Measurements from ENCODE around the gene INSYN2B.

Gene INSYN2B

DNA sequence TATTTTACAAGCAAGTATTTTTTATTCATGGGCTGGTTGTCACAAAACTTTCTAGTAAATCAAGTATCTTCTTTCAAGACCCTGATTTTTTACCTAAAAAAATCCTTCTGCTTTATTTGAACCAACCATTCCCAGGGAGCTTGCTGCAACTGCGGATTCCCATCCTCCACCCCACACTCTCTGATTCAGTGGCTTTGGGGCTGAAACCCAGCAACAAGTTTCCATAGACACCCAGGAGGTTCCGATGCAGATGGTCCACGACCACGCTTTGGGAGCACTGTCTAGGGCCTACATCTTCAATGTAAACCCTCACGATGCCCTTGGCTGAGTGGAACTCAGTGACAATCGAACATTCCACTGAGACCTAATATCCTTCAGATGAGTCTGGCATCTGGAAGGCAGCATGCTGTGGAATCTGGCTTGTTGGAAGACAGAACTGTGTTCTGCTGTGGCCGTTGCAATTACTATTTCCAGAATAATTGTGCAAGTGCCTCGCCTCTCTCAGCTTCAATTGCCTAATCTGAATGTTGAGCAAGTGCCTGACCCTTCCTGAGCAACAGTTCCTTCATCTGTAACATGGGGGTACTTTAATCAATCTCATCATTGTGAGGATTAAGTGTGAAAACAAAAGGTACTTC lies 105.1 kb downstream of the INSYN2B start:
- Histone ChIP-seq H3K27ac (ENCODE audit: low read length) (no peak overlapping the region), H3K9me3 (ENCODE audit: control insufficient read depth in 2 of 2, low read length in 2 of 2) (no peaks in the 10 kb centered on the region), H3K4me3 (ENCODE audit: low read length in 2 of 2) (no peak overlapping the region), H3K9ac (ENCODE audit: low read length in 2 of 2) (no peak overlapping the region), H3K27me3 (ENCODE audit: control insufficient read depth in 1 of 2, insufficient read depth in 2 of 2, low read length in 2 of 2) (no peaks in the 10 kb centered on the region), H3K4me1 (ENCODE audit: control insufficient read depth, insufficient read depth, low read length) (no peaks in the 10 kb centered on the region), H3K36me3 (ENCODE audit: control insufficient read depth in 2 of 2, insufficient read depth in 2 of 2, low read length in 2 of 2) (no peaks in the 10 kb centered on the region)

GRCh38 chr5:169874621-169875020 lies 105.7 kb downstream of the INSYN2B start:
- no peak overlapping the region for H3K9ac ChIP-seq (ENCODE audit: low read length in 2 of 2)
- no peak overlapping the region for H3K27ac ChIP-seq (ENCODE audit: low read length)
- H3K36me3 ChIP-seq (ENCODE audit: control insufficient read depth in 2 of 2, insufficient read depth in 2 of 2, low read length in 2 of 2), result no peaks in the 10 kb centered on the region
- no peaks in the 10 kb centered on the region for H3K4me1 ChIP-seq (ENCODE audit: control insufficient read depth, insufficient read depth, low read length)
- no peak overlapping the region for H3K4me3 ChIP-seq (ENCODE audit: low read length in 2 of 2)
- H3K9me3 ChIP-seq (ENCODE audit: control insufficient read depth in 2 of 2, low read length in 2 of 2), result no peaks in the 10 kb centered on the region
- no peaks in the 10 kb centered on the region for H3K27me3 ChIP-seq (ENCODE audit: control insufficient read depth in 1 of 2, insufficient read depth in 2 of 2, low read length in 2 of 2)

DNA sequence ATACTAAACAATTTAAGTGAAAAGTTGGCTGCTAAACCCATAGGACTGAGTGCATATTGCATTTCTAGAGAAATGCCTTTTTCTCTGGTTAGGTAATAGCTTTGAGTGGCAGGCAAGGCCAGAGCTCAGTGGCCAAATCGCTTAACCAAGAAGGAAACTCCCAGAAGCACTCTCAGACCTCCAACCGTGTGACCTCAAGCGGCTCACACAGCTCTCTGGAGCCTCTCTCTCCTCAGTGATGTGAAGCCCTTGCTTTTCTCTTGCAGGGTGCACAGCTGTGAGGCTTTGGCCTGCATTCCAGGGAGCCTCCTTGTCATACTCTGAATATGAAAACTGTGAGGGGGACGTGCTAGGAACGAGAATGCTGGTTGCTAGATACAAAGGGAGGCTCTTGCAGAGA lies 106.7 kb downstream of the INSYN2B start:
- Histone ChIP-seq H3K9ac (ENCODE audit: low read length in 2 of 2) (no peak overlapping the region), H3K4me3 (ENCODE audit: low read length in 2 of 2) (no peak overlapping the region), H3K36me3 (ENCODE audit: control insufficient read depth in 2 of 2, insufficient read depth in 2 of 2, low read length in 2 of 2) (no peaks in the 10 kb centered on the region), H3K4me1 (ENCODE audit: control insufficient read depth, insufficient read depth, low read length) (no peaks in the 10 kb centered on the region), H3K27me3 (ENCODE audit: control insufficient read depth in 1 of 2, insufficient read depth in 2 of 2, low read length in 2 of 2) (peaks cover 0 to 2% of the 10 kb centered on the region in 2 donors), H3K9me3 (ENCODE audit: control insufficient read depth in 2 of 2, low read length in 2 of 2) (no peaks in the 10 kb centered on the region), H3K27ac (ENCODE audit: low read length) (no peak overlapping the region)

DNA sequence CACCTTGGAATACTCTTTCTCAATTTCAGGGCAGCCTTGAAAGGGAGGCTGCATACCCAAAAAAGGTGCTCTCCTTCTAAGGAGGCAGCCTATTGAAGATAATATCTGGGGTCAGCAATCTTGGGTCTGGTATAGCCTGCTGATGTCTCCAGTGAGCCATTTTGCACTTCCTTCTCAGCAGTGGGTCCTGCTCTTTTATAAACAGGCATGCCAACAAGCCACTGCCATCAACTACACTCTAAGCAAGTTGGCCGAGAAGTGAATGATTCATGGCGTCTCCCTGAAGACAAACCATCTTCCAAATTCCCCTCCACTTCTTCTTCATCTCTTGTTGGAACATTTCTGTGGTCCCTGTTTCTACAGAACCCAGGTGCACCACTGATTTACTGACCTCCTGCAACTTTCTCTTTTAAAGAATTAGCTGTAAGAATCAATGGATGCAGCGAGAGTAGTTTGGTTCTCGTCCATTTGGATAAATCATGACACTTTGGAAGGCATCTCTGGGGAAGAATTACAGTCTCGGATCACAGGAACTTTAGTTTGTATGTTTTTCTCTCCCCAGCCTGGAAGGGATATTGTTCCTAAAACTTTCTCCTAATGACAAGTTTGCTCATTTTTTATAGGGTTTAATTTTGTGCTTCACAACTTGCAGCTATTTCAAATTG lies 108.3 kb downstream of the INSYN2B start:
- Histone ChIP-seq H3K27ac (ENCODE audit: low read length) (no peak overlapping the region), H3K36me3 (ENCODE audit: control insufficient read depth in 2 of 2, insufficient read depth in 2 of 2, low read length in 2 of 2) (no peaks in the 10 kb centered on the region), H3K4me3 (ENCODE audit: low read length in 2 of 2) (no peak overlapping the region), H3K4me1 (ENCODE audit: control insufficient read depth, insufficient read depth, low read length) (no peaks in the 10 kb centered on the region), H3K27me3 (ENCODE audit: control insufficient read depth in 1 of 2, insufficient read depth in 2 of 2, low read length in 2 of 2) (peaks cover 0 to 3% of the 10 kb centered on the region in 2 donors), H3K9me3 (ENCODE audit: control insufficient read depth in 2 of 2, low read length in 2 of 2) (no peaks in the 10 kb centered on the region), H3K9ac (ENCODE audit: low read length in 2 of 2) (no peak overlapping the region)

GRCh38 chr5:169870211-169870610 lies 110.1 kb downstream of the INSYN2B start:
- Histone ChIP-seq H3K4me1 (ENCODE audit: control insufficient read depth, insufficient read depth, low read length) (no peaks in the 10 kb centered on the region), H3K9me3 (ENCODE audit: control insufficient read depth in 2 of 2, low read length in 2 of 2) (no peaks in the 10 kb centered on the region), H3K27me3 (ENCODE audit: control insufficient read depth in 1 of 2, insufficient read depth in 2 of 2, low read length in 2 of 2) (peaks cover 0 to 3% of the 10 kb centered on the region in 2 donors), H3K36me3 (ENCODE audit: control insufficient read depth in 2 of 2, insufficient read depth in 2 of 2, low read length in 2 of 2) (no peaks in the 10 kb centered on the region), H3K4me3 (ENCODE audit: low read length in 2 of 2) (no peak overlapping the region), H3K27ac (ENCODE audit: low read length) (no peak overlapping the region), H3K9ac (ENCODE audit: low read length in 2 of 2) (no peak overlapping the region)

DNA sequence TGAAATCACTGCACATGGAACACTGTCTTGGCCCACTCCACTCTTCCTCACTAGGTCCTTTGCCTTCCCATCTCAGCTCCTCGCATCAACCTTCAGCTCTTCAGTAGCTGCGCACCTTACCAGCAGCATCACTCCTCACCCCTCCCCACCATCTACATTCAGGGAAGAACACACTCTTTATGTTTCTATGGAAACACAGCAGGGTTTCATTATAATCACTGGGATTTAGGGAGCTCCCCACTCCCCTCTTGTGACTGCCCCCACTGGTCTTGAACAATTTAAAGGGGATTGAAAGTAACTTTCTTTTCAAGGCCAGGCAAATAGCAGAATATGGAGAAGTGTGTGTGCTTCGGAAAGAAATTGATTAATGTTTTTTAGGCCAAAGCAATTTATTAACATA lies 111.2 kb downstream of the INSYN2B start:
- H3K27me3 ChIP-seq (ENCODE audit: control insufficient read depth in 1 of 2, insufficient read depth in 2 of 2, low read length in 2 of 2), result peaks cover 0 to 3% of the 10 kb centered on the region in 2 donors
- H3K4me3 ChIP-seq (ENCODE audit: low read length in 2 of 2), result no peak overlapping the region
- no peaks in the 10 kb centered on the region for H3K36me3 ChIP-seq (ENCODE audit: control insufficient read depth in 2 of 2, insufficient read depth in 2 of 2, low read length in 2 of 2)
- H3K4me1 ChIP-seq (ENCODE audit: control insufficient read depth, insufficient read depth, low read length), result no peaks in the 10 kb centered on the region
- H3K9me3 ChIP-seq (ENCODE audit: control insufficient read depth in 2 of 2, low read length in 2 of 2), result no peaks in the 10 kb centered on the region
- no peak overlapping the region for H3K9ac ChIP-seq (ENCODE audit: low read length in 2 of 2)
- no peak overlapping the region for H3K27ac ChIP-seq (ENCODE audit: low read length)

- H3K9me3 ChIP-seq (ENCODE audit: control insufficient read depth in 2 of 2, low read length in 2 of 2), result no peaks in the 10 kb centered on the region
- no peak overlapping the region for H3K4me3 ChIP-seq (ENCODE audit: low read length in 2 of 2)
- peaks cover 0 to 3% of the 10 kb centered on the region in 2 donors for H3K27me3 ChIP-seq (ENCODE audit: control insufficient read depth in 1 of 2, insufficient read depth in 2 of 2, low read length in 2 of 2)
- H3K27ac ChIP-seq (ENCODE audit: low read length), result no peak overlapping the region
- no peaks in the 10 kb centered on the region for H3K36me3 ChIP-seq (ENCODE audit: control insufficient read depth in 2 of 2, insufficient read depth in 2 of 2, low read length in 2 of 2)
- no peak overlapping the region for H3K9ac ChIP-seq (ENCODE audit: low read length in 2 of 2)
- H3K4me1 ChIP-seq (ENCODE audit: control insufficient read depth, insufficient read depth, low read length), result no peaks in the 10 kb centered on the region
Measured at GRCh38 chr5:169867347-169867746, 112.9 kb downstream of the INSYN2B start.

DNA sequence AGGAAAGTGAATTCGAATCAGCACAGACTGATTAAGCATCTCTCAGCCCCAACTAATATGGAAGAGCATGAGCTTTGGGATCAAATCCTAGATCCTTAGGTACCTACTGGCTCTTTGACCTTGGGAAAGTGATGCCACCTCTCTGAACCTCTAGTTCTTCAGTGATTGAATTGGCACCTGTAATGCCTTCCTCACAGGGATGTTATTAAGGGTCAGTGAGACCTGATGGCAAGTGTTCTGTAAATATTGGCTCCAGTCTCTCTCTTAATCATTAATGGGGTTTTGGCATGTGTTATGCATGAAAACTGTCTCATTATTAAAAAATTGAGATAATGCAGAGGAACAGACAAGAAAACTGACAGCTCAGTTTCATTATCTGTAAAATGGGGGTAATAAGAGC lies 115.8 kb downstream of the INSYN2B start:
- Histone ChIP-seq H3K9ac (ENCODE audit: low read length in 2 of 2) (no peak overlapping the region), H3K4me3 (ENCODE audit: low read length in 2 of 2) (no peak overlapping the region), H3K27me3 (ENCODE audit: control insufficient read depth in 1 of 2, insufficient read depth in 2 of 2, low read length in 2 of 2) (peaks cover 0 to 3% of the 10 kb centered on the region in 2 donors), H3K9me3 (ENCODE audit: control insufficient read depth in 2 of 2, low read length in 2 of 2) (no peaks in the 10 kb centered on the region), H3K4me1 (ENCODE audit: control insufficient read depth, insufficient read depth, low read length) (no peaks in the 10 kb centered on the region), H3K27ac (ENCODE audit: low read length) (no peak overlapping the region), H3K36me3 (ENCODE audit: control insufficient read depth in 2 of 2, insufficient read depth in 2 of 2, low read length in 2 of 2) (no peaks in the 10 kb centered on the region)

DNA sequence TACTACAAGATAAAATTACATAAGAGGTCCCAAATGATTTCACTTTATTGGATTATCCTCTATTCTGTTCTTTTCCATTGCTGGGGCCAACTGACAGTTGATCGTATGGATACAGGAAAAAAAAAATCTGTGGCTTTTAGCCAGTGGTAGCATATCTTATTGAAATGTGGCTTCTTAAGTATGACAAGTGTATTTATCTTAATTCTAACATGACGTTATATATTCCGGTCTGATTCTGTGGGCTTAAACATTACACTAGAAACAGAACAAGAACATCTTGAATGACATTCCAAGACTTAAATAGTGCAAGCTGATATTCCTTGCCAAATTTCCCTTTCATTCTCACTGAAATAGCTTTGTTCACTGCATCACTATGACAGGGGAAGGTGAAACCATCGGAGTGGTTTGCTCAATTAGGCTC lies 117.9 kb downstream of the INSYN2B start:
- Histone ChIP-seq H3K4me3 (ENCODE audit: low read length in 2 of 2) (no peak overlapping the region), H3K4me1 (ENCODE audit: control insufficient read depth, insufficient read depth, low read length) (no peaks in the 10 kb centered on the region), H3K9ac (ENCODE audit: low read length in 2 of 2) (no peak overlapping the region), H3K9me3 (ENCODE audit: control insufficient read depth in 2 of 2, low read length in 2 of 2) (no peaks in the 10 kb centered on the region), H3K27me3 (ENCODE audit: control insufficient read depth in 1 of 2, insufficient read depth in 2 of 2, low read length in 2 of 2) (no peaks in the 10 kb centered on the region), H3K36me3 (ENCODE audit: control insufficient read depth in 2 of 2, insufficient read depth in 2 of 2, low read length in 2 of 2) (no peaks in the 10 kb centered on the region), H3K27ac (ENCODE audit: low read length) (no peak overlapping the region)

DNA sequence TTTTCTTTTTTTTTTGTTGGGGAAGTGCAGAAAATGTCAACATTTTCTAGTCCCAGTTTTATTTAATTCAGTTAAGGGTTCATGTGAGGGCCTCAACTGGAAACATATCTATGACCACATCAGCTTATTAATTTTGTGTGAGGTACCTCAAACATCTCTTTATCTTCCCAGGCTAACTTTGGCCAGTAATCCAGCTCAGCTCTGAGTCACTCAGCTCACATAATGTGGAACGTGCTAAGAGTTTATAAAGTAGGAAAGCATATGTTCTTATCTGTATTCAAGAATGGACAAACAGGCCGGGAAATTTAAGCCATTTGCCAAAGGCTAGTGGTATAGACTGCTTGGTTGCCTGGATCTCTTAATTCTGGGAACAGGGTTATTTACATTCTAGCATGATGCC lies 118.4 kb downstream of the INSYN2B start:
- Histone ChIP-seq H3K9ac (ENCODE audit: low read length in 2 of 2) (no peak overlapping the region), H3K4me1 (ENCODE audit: control insufficient read depth, insufficient read depth, low read length) (no peaks in the 10 kb centered on the region), H3K9me3 (ENCODE audit: control insufficient read depth in 2 of 2, low read length in 2 of 2) (no peaks in the 10 kb centered on the region), H3K4me3 (ENCODE audit: low read length in 2 of 2) (no peak overlapping the region), H3K27me3 (ENCODE audit: control insufficient read depth in 1 of 2, insufficient read depth in 2 of 2, low read length in 2 of 2) (no peaks in the 10 kb centered on the region), H3K27ac (ENCODE audit: low read length) (no peak overlapping the region), H3K36me3 (ENCODE audit: control insufficient read depth in 2 of 2, insufficient read depth in 2 of 2, low read length in 2 of 2) (no peaks in the 10 kb centered on the region)

DNA sequence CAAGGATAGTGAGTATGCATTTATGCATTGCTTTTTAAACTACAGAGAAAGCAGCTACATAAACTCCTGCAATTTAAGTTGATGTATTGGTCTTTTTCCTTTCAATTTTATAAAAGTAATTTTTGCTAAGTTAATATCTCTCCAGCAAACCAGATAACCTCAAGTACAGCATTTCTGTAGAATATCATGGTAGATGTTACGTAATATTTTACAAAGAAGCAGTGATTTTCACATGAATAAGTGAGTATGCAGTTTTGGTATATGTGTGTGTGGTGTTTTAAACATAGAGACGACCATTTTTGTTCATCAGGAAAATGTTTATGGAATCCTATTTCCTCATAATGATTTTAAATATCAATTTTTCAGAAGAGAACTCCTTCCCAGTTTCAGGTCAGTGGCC lies 118.9 kb downstream of the INSYN2B start:
- H3K9ac ChIP-seq (ENCODE audit: low read length in 2 of 2), result no peak overlapping the region
- H3K36me3 ChIP-seq (ENCODE audit: control insufficient read depth in 2 of 2, insufficient read depth in 2 of 2, low read length in 2 of 2), result no peaks in the 10 kb centered on the region
- no peak overlapping the region for H3K4me3 ChIP-seq (ENCODE audit: low read length in 2 of 2)
- no peaks in the 10 kb centered on the region for H3K9me3 ChIP-seq (ENCODE audit: control insufficient read depth in 2 of 2, low read length in 2 of 2)
- H3K27me3 ChIP-seq (ENCODE audit: control insufficient read depth in 1 of 2, insufficient read depth in 2 of 2, low read length in 2 of 2), result no peaks in the 10 kb centered on the region
- H3K27ac ChIP-seq (ENCODE audit: low read length), result no peak overlapping the region
- H3K4me1 ChIP-seq (ENCODE audit: control insufficient read depth, insufficient read depth, low read length), result no peaks in the 10 kb centered on the region
